Fibroblast of lung (primary cell): ENCODE results near the gene ZFR2. TPM values are rescaled to one million over a fixed set of nuclear protein-coding genes. Genes with fewer than 3 reads are reported as not detected.

Source experiments
- DNase-seq, 2 donors: peaks; one replicate each; pipeline versions ENCODE4 v3.0.0 to v3.0.0-alpha.2; 2010; ENCODE audit warnings: low read depth in 2 of 2
- H2AFZ ChIP-seq: 2 replicates; pipeline ENCODE4 v1.5.1; 2012; ENCODE audit warnings: low read length, control low read depth, inconsistent platforms
- H3K27ac ChIP-seq: 2 replicates; pipeline ENCODE4 v1.5.1; 2011; ENCODE audit warnings: low read length, control low read depth; ENCODE audit not compliant: insufficient read depth
- H3K27me3 ChIP-seq: 2 replicates; pipeline ENCODE4 v1.5.1; 2011; ENCODE audit warnings: mild to moderate bottlenecking, low read length; ENCODE audit not compliant: control insufficient read depth, insufficient read depth
- H3K36me3 ChIP-seq: 2 replicates; pipeline ENCODE4 v1.5.1; 2011; ENCODE audit warnings: low read length; ENCODE audit not compliant: control insufficient read depth, insufficient read depth
- H3K4me1 ChIP-seq: 2 replicates; pipeline ENCODE4 v1.5.1; 2011; ENCODE audit warnings: low read length; ENCODE audit not compliant: control insufficient read depth, insufficient read depth; ENCODE audit errors: extremely low read depth
- H3K4me2 ChIP-seq: 2 replicates; pipeline ENCODE4 v1.5.1; 2011; ENCODE audit warnings: low read length, control low read depth; ENCODE audit not compliant: insufficient read depth; ENCODE audit errors: extremely low read depth
- H3K4me3 ChIP-seq, 4 experiments: fragments of 200-600 bp in 1 of 4; sonication (generic) in 1 of 4; replicated peaks in 1 of 4; 2 replicates each; pipeline ENCODE4 v1.5.1; 2011 to 2016; ENCODE audit warnings: low read length in 4 of 4, low read depth in 3 of 4, mild to moderate bottlenecking in 3 of 4, control low read depth in 2 of 4, inconsistent platforms in 1 of 4, mixed read lengths in 1 of 4; ENCODE audit not compliant: insufficient read depth in 1 of 4; ENCODE audit errors: control extremely low read depth in 1 of 4
- H3K79me2 ChIP-seq: 2 replicates; pipeline ENCODE4 v1.5.1; 2012; ENCODE audit warnings: mild to moderate bottlenecking, low read length, inconsistent platforms; ENCODE audit not compliant: control insufficient read depth, insufficient read depth
- H3K9ac ChIP-seq: 2 replicates; pipeline ENCODE4 v1.5.1; 2011; ENCODE audit warnings: mild to moderate bottlenecking, low read length, control low read depth; ENCODE audit not compliant: insufficient read depth
- H3K9me3 ChIP-seq: 2 replicates; pipeline ENCODE4 v1.5.1; 2012; ENCODE audit warnings: low read depth, low read length; ENCODE audit not compliant: control insufficient read depth, insufficient read depth
- H4K20me1 ChIP-seq: 2 replicates; pipeline ENCODE4 v1.5.1; 2011; ENCODE audit warnings: low read length; ENCODE audit not compliant: control insufficient read depth, insufficient read depth; ENCODE audit errors: extremely low read depth
- CTCF ChIP-seq, 2 donors: IDR thresholded peaks in 1 of 2; conservative IDR thresholded peaks in 1 of 2; 1 replicate in 1 of 2; 2 replicates in 1 of 2; pipeline ENCODE4 v1.5.1; 2011 to 2012; ENCODE audit warnings: low read length in 2 of 2, control low read depth in 1 of 2, inconsistent platforms in 1 of 2, low read depth in 1 of 2, mild to moderate bottlenecking in 1 of 2
- EZH2 ChIP-seq: IDR thresholded peaks from 2 replicates; pipeline ENCODE4 v1.5.1; 2012; ENCODE audit warnings: low read length, control low read depth, mild to moderate bottlenecking; ENCODE audit errors: missing control alignments
- polyA plus RNA-seq, 2 donors: library from polyadenylated mRNA; depleted of rRNA in 1 of 2; stranded (reverse) in 1 of 2; unstranded in 1 of 2; fragments of >200 nt; gene quantifications; 2 replicates each; pipeline ENCODE4 v1.2.1, GENCODE V29; 2011 to 2012; ENCODE audit warnings: missing spikeins in 1 of 2
- total RNA-seq: library from RNA; depleted of rRNA; stranded (reverse); fragments of >200 nt; gene quantifications from 2 replicates; pipeline ENCODE4 v1.2.1, GENCODE V29; 2014

The ZFR2 gene
- total and polyA plus RNA-seq, 2 donors (not counting 1 experiment from before 2014, with no cell fraction given): not detected

GRCh38 chr19:3788996-3789778, 79.7 kb downstream of the ZFR2 start:
- Histone ChIP-seq H3K27ac (no peak overlapping the region), H3K36me3 (no peaks in the 10 kb centered on the region), H3K27me3 (peaks cover 2% of the 10 kb centered on the region), H3K4me1 (no peaks in the 10 kb centered on the region), H3K4me2 (no peak overlapping the region), H4K20me1 (no peaks in the 10 kb centered on the region), H3K4me3 (no peak overlapping the region), H2AFZ (no peak overlapping the region), H3K9ac (no peak overlapping the region), H3K79me2 (no peaks in the 10 kb centered on the region), H3K9me3 (no peaks in the 10 kb centered on the region)
- no peak for DNase-seq
- TF ChIP-seq EZH2: no peak
- no peak for TF ChIP-seq CTCF (conservative IDR thresholded peaks at IDR 0.05 in 1 of 2, IDR thresholded peaks at IDR 0.05 in 1 of 2; ENCODE audit: low read depth in 1 of 2, low read length in 2 of 2)

- H3K4me3 ChIP-seq: no peak within 1 kb of the TSS
- no peak within 1 kb of the TSS for H2AFZ ChIP-seq
- H3K9me3 ChIP-seq: no peaks in the 10 kb centered on the region
- no peaks in the 10 kb centered on the region for H3K4me1 ChIP-seq
- no peaks in the 10 kb centered on the region for H3K36me3 ChIP-seq
- peaks cover 2% of the 10 kb centered on the region for H3K27me3 ChIP-seq
- no peak within 1 kb of the TSS for H3K9ac ChIP-seq
- H3K4me2 ChIP-seq: no peak within 1 kb of the TSS
- H3K27ac ChIP-seq: no peak within 1 kb of the TSS
- no peak for DNase-seq
- H4K20me1 ChIP-seq: no peaks in the 10 kb centered on the region
- H3K79me2 ChIP-seq: no peaks in the 10 kb centered on the region
- TF ChIP-seq CTCF (conservative IDR thresholded peaks at IDR 0.05 in 1 of 2, IDR thresholded peaks at IDR 0.05 in 1 of 2; ENCODE audit: low read depth in 1 of 2, low read length in 2 of 2) (no peak), EZH2 (no peak)
Observed at GRCh38 chr19:3785938-3786824, 82.7 kb downstream of the ZFR2 start, which contains the start of gene MATK. Gene MATK (minus strand): TSS chr19:3786381. CDS start chr19:3785135, 1,246 bp downstream.

DNA sequence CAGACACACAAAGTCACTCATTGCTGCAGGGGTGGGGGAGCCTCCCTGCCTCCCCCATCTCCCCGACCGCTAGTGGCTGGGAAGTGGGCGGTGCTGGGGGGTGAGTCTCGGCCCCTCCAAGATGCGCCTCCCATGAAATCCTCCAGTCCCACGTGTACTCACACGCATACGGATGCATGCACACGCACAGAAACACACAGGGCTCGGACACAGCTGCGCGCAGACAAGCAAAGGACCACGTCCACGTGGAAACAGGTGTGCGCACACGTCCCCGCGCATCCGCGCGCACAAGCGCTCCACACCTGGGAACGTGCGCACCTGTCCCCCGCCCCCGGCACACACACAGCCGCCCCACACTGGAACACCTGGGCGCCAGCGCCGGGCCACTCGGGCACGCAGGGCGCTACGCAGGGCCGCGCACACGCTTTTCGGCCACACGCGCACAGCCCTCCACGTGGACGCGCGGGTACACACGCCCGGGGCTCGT, 83.3 kb downstream of the ZFR2 start:
- Histone ChIP-seq H3K4me1 (no peaks in the 10 kb centered on the region), H3K4me3 (no peak overlapping the region), H3K27ac (no peak overlapping the region), H3K4me2 (no peak overlapping the region), H3K36me3 (no peaks in the 10 kb centered on the region), H4K20me1 (no peaks in the 10 kb centered on the region), H2AFZ (no peak overlapping the region), H3K9ac (no peak overlapping the region), H3K9me3 (no peaks in the 10 kb centered on the region), H3K79me2 (no peaks in the 10 kb centered on the region), H3K27me3 (peaks cover 2% of the 10 kb centered on the region)
- no peak for DNase-seq
- TF ChIP-seq CTCF (conservative IDR thresholded peaks at IDR 0.05 in 1 of 2, IDR thresholded peaks at IDR 0.05 in 1 of 2; ENCODE audit: low read depth in 1 of 2, low read length in 2 of 2) (no peak), EZH2 (no peak)
